CD4-positive, alpha-beta memory T cell (primary cell): ENCODE data around the gene WASF3. TPM values are rescaled to one million over a fixed set of nuclear protein-coding genes. Genes with fewer than 3 reads are reported as not detected.
A peak's percentile ranks its signal among the peaks of the same experiment; 100 is the strongest.

ENCODE experiments used
- CTCF ChIA-PET: fragments of 350-600 bp; sonication (Branson Sonifier 250); formaldehyde crosslinking; loops from one replicate; lab custom pipeline; 2021; ENCODE audit warnings: inconsistent platforms; ENCODE audit not compliant: partially characterized antibody; lab: Charles Lee
- POLR2A ChIA-PET: fragments of 350-600 bp; sonication (Branson Sonifier 250); formaldehyde crosslinking; loops from one replicate; lab custom pipeline; 2021; ENCODE audit not compliant: partially characterized antibody; lab: Charles Lee
- DNase-seq, 5 donors: peaks; one replicate each; pipeline versions ENCODE4 v3.0.0 to v3.0.0-alpha.2; 2020 to 2022; ENCODE audit warnings: mixed read lengths in 1 of 5
- H3K27ac ChIP-seq: one replicate; pipeline ENCODE4 v1.7.0; 2013; ENCODE audit warnings: low read depth, low read length
- H3K27me3 ChIP-seq: 2 replicates; pipeline ENCODE4 v1.7.0; 2013; ENCODE audit warnings: mild to moderate bottlenecking, low read length, moderate library complexity; ENCODE audit not compliant: insufficient read depth
- H3K36me3 ChIP-seq: 2 replicates; pipeline ENCODE4 v1.7.0; 2013; ENCODE audit warnings: mild to moderate bottlenecking, low read length, moderate library complexity; ENCODE audit not compliant: insufficient read depth
- H3K4me1 ChIP-seq: 2 replicates; pipeline ENCODE4 v1.7.0; 2013; ENCODE audit warnings: mild to moderate bottlenecking, low read length, moderate library complexity; ENCODE audit not compliant: insufficient read depth
- H3K4me3 ChIP-seq, 2 donors: one replicate each; pipeline ENCODE4 v1.7.0; 2013; ENCODE audit warnings: low read length in 2 of 2, mild to moderate bottlenecking in 1 of 2
- H3K9me3 ChIP-seq, 2 donors: one replicate each; pipeline ENCODE4 v1.7.0; 2013; ENCODE audit warnings: low read length in 2 of 2, control low read depth in 1 of 2; ENCODE audit not compliant: control insufficient read depth in 1 of 2
- H3K27ac Mint-ChIP-seq, 7 donors: one replicate each; pipeline ENCODE4 v1.8.0; 2020 to 2021; ENCODE audit warnings: mixed read lengths in 7 of 7, mild to moderate bottlenecking in 6 of 7, inconsistent platforms in 3 of 7, moderate library complexity in 3 of 7
- H3K27me3 Mint-ChIP-seq, 2 donors: one replicate each; pipeline ENCODE4 v1.8.0; 2020 to 2021; ENCODE audit warnings: mixed read lengths in 2 of 2
- H3K36me3 Mint-ChIP-seq, 2 donors: one replicate each; pipeline ENCODE4 v1.8.0; 2020 to 2021; ENCODE audit warnings: mixed read lengths in 2 of 2, inconsistent platforms in 1 of 2, mild to moderate bottlenecking in 1 of 2
- H3K4me1 Mint-ChIP-seq, 4 donors: one replicate each; pipeline ENCODE4 v1.8.0; 2020 to 2021; ENCODE audit warnings: mixed read lengths in 4 of 4, mild to moderate bottlenecking in 1 of 4
- H3K4me3 Mint-ChIP-seq, 8 donors: one replicate each; pipeline ENCODE4 v1.8.0; 2020 to 2021; ENCODE audit warnings: mixed read lengths in 8 of 8, mild to moderate bottlenecking in 7 of 8, moderate library complexity in 6 of 8, inconsistent platforms in 3 of 8
- H3K9me3 Mint-ChIP-seq, 8 donors: one replicate each; pipeline ENCODE4 v1.8.0; 2020 to 2021; ENCODE audit warnings: mixed read lengths in 8 of 8, mild to moderate bottlenecking in 5 of 8, inconsistent platforms in 3 of 8, moderate library complexity in 1 of 8
- intact Hi-C: fragments of 100-400 bp; cut with micrococcal nuclease; formaldehyde crosslinking; loops from one replicate; pipeline ENCODE4 v1.15.1; 2023
- polyA plus RNA-seq, 2 donors: library from polyadenylated mRNA; unstranded; fragments of 300-500 nt; fragmentation: Illumina TruSeq; gene quantifications; one replicate each; pipeline ENCODE4 v1.2.3, GENCODE V29; 2021
- total RNA-seq, 2 experiments: library from RNA; stranded (reverse); gene quantifications; one replicate each; pipeline ENCODE4 v1.2.3, GENCODE V29; 2021

WASF3 gene
- total and polyA plus RNA-seq, 4 experiments from 2014 or later: not detected

DNA sequence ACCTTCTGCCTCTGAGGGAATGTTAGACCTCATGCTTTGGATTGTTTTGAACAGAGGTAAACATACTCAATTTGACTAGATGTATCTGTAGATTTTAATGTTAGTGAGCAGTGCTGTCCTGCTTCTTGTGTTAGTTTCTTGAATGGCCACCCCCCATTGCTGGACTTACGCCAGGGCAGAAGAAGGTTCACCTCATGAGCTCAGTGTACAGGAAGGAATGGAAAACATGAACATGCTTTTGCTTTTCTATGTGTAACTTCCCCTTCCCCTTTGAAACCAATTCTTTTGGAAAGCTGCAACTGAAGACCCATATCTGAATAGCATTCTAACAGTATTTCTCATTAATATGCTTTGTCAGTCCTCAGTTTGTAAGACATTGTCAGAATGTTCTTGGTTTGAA, 32.3 kb downstream of the WASF3 start:
- H3K4me1 Mint-ChIP-seq: no peaks in the 10 kb centered on the region
- no peaks in the 10 kb centered on the region for H3K27me3 ChIP-seq
- no peaks in the 10 kb centered on the region for H3K36me3 ChIP-seq
- no peak overlapping the region for H3K4me3 ChIP-seq
- DNase-seq: no peak
- no peak overlapping the region for H3K27ac ChIP-seq
- H3K27me3 Mint-ChIP-seq: peaks cover 5 to 10% of the 10 kb centered on the region in 2 donors
- no peaks in the 10 kb centered on the region for H3K9me3 ChIP-seq
- H3K4me3 Mint-ChIP-seq: no peak overlapping the region
- ChIA-PET CTCF (no interaction called here), POLR2A (no interaction called here)
- H3K36me3 Mint-ChIP-seq: no peaks in the 10 kb centered on the region
- H3K4me1 ChIP-seq: no peaks in the 10 kb centered on the region
- H3K9me3 Mint-ChIP-seq: peaks cover 0 to 2% (median 0%) of the 10 kb centered on the region in 8 donors
- H3K27ac Mint-ChIP-seq: no peak overlapping the region
- intact Hi-C loops: no loop called here

DNA sequence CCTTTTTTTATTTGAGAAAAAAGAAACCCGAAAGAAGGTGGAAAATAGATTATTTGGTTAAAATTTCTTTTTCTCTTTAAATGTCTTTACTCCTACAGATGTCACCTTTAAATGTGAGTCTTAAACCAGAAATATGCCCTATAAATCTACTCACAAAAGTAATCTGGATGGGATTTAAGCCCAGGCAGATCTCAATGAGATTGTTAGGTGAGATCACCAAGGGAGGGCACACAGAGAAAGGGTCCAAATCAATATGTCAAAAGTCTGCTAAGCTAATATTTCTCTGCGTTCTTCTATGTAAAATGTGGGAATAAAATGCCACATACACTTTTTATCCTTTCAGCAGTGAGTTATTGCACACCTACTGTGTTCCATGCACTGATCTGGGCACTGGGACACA, 32.9 kb downstream of the WASF3 start:
- H3K27ac Mint-ChIP-seq: no peak overlapping the region
- Histone ChIP-seq H3K36me3 (no peaks in the 10 kb centered on the region), H3K9me3 (no peaks in the 10 kb centered on the region), H3K4me3 (no peak overlapping the region), H3K27me3 (no peaks in the 10 kb centered on the region), H3K4me1 (no peaks in the 10 kb centered on the region), H3K27ac (no peak overlapping the region)
- DNase-seq: no peak
- ChIA-PET POLR2A (no interaction called here), CTCF (no interaction called here)
- intact Hi-C loops: no loop called here
- no peak overlapping the region for H3K4me3 Mint-ChIP-seq
- H3K4me1 Mint-ChIP-seq: no peaks in the 10 kb centered on the region
- peaks cover 0 to 3% (median 0%) of the 10 kb centered on the region in 8 donors for H3K9me3 Mint-ChIP-seq
- H3K27me3 Mint-ChIP-seq: peaks cover 5 to 11% of the 10 kb centered on the region in 2 donors
- H3K36me3 Mint-ChIP-seq: no peaks in the 10 kb centered on the region

DNA sequence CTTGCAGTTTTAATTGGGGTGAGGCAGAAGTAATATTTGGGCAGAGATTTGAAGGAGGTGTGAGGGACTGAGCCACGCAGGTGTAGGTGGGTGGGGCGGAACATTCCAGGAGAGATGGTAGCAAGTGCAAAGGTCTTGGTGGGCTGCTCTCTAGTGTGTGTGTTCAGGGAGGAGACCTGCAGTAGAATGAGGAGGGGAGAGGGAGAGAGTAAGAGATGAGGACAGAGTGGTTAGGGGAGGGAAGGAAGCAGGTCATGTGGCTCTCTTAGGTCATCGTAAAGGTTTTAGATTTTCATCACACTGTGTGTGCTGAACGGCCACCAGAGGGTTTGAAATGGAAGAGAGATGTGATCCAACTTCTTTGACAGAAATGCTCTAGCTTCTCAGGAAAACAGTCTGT, 33.5 kb downstream of the WASF3 start:
- Histone ChIP-seq H3K27me3 (no peaks in the 10 kb centered on the region), H3K4me1 (no peaks in the 10 kb centered on the region), H3K27ac (no peak overlapping the region), H3K4me3 (no peak overlapping the region), H3K36me3 (no peaks in the 10 kb centered on the region), H3K9me3 (no peaks in the 10 kb centered on the region)
- POLR2A ChIA-PET: no interaction called here
- Mint-ChIP-seq H3K36me3 (no peaks in the 10 kb centered on the region), H3K9me3 (peaks cover 0 to 5% (median 0%) of the 10 kb centered on the region in 8 donors), H3K4me1 (no peaks in the 10 kb centered on the region), H3K27ac (no peak overlapping the region), H3K27me3 (peaks cover 5 to 11% of the 10 kb centered on the region in 2 donors), H3K4me3 (no peak overlapping the region)
- intact Hi-C loops: no loop called here
- CTCF ChIA-PET: no interaction called here
- DNase-seq: no peak

DNA sequence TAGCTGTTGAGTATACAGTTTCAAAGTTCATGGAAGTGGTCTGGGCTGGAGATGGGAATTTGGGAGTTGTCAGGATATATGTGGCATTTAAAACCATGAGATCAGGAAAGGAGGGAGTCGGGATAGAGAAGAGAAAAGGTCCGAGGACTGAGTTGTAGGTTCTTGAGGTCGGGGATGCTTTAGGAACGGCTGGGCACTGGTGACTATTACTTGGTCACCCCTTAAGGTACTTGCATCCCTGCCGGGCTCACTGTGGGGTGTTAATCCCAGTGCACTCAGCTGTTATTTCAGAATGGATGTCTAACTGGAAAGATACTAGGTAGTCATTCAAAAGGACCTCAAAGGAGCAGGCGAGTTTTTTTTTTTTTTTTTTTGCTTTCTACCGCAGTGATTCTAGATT, 34.2 kb downstream of the WASF3 start:
- Mint-ChIP-seq H3K4me3 (no peak overlapping the region), H3K4me1 (no peaks in the 10 kb centered on the region), H3K36me3 (no peaks in the 10 kb centered on the region), H3K27me3 (peaks cover 8 to 11% of the 10 kb centered on the region in 2 donors), H3K27ac (no peak overlapping the region), H3K9me3 (peaks cover 0 to 9% (median 4%) of the 10 kb centered on the region in 8 donors)
- no peak for DNase-seq
- H3K27me3 ChIP-seq: no peaks in the 10 kb centered on the region
- no peaks in the 10 kb centered on the region for H3K9me3 ChIP-seq
- intact Hi-C loops: no loop called here
- POLR2A ChIA-PET: no interaction called here
- CTCF ChIA-PET: no interaction called here
- H3K4me1 ChIP-seq: no peaks in the 10 kb centered on the region
- H3K36me3 ChIP-seq: no peaks in the 10 kb centered on the region
- no peak overlapping the region for H3K27ac ChIP-seq
- H3K4me3 ChIP-seq: no peak overlapping the region

DNA sequence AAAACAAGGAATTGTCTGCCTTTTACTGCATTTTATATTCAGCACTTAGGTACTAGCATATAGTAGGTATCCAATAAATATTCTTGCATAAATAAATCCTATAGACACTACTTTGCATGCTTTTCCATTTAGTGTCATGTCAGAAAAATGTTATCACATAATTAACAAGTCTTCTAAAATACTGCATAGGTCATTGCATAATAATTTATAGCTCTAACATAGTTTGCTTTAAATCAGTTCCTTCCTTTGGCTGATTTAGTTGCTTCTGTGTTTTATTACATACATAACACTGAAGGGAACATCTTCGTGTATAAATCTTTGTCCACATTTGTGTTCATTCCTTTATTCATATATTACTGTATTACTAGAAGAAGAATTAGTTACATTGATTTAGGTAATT, 36.2 kb downstream of the WASF3 start:
- intact Hi-C loops: no loop called here
- no peak overlapping the region for H3K4me3 Mint-ChIP-seq
- Histone ChIP-seq H3K27ac (no peak overlapping the region), H3K4me3 (no peak overlapping the region), H3K27me3 (no peaks in the 10 kb centered on the region), H3K4me1 (no peaks in the 10 kb centered on the region), H3K9me3 (no peaks in the 10 kb centered on the region), H3K36me3 (no peaks in the 10 kb centered on the region)
- H3K27ac Mint-ChIP-seq: no peak overlapping the region
- H3K36me3 Mint-ChIP-seq: no peaks in the 10 kb centered on the region
- ChIA-PET POLR2A (no interaction called here), CTCF (no interaction called here)
- H3K27me3 Mint-ChIP-seq: peaks cover 8 to 11% of the 10 kb centered on the region in 2 donors
- DNase-seq: no peak
- H3K9me3 Mint-ChIP-seq: peaks cover 2 to 17% (median 6%) of the 10 kb centered on the region in 8 donors
- H3K4me1 Mint-ChIP-seq: no peaks in the 10 kb centered on the region

DNA sequence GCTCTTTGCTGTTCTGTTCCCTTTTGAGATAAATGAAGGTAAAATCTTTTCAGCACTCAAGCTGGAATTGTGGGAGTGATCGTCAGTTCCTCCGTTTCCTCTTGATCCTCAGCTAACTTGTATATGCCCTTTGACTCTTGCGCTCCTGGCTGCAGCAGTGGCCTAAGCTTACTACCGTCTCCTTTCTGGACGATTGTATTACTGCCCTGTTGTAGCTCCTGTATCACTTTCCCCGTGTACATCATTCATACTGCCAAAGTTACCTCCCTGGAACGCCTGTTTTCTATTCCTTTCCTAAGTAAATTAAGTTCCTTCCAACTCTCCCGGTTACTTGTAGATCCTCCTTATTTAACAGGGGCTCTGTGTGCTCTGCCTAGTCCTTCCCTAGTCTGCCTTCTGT, 36.9 kb downstream of the WASF3 start:
- Mint-ChIP-seq H3K27me3 (peaks cover 6 to 8% of the 10 kb centered on the region in 2 donors), H3K9me3 (peaks cover 2 to 17% (median 6%) of the 10 kb centered on the region in 8 donors), H3K27ac (peak overlapping the region in 1 of 7 donors; percentile 40), H3K4me1 (no peaks in the 10 kb centered on the region), H3K36me3 (no peaks in the 10 kb centered on the region), H3K4me3 (no peak overlapping the region)
- ChIA-PET CTCF (no interaction called here), POLR2A (no interaction called here)
- no peaks in the 10 kb centered on the region for H3K36me3 ChIP-seq
- no peaks in the 10 kb centered on the region for H3K27me3 ChIP-seq
- intact Hi-C loops: no loop called here
- no peak for DNase-seq
- no peak overlapping the region for H3K4me3 ChIP-seq
- H3K4me1 ChIP-seq: no peaks in the 10 kb centered on the region
- H3K27ac ChIP-seq: no peak overlapping the region
- no peaks in the 10 kb centered on the region for H3K9me3 ChIP-seq

DNA sequence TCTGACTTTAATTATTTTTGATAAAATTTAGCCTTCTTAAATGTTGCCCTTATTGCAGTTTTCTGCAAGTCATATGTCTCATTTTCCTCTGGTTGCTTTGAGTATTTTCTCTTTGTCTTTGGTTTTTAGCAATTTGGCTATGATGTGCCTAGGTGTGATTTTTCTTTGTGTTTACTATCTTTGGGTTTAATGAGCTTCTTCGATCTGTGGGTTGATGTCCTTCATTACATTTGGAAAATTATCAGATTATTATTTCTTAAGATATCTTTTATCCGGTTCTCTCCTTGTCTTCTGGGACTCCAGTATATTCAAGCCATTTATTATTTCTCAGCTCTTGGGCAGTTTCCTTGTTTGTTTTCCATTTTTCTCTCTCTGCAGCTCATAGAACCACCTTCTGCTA, 39.0 kb downstream of the WASF3 start:
- no peak overlapping the region for H3K4me3 ChIP-seq
- Mint-ChIP-seq H3K9me3 (peaks cover 2 to 17% (median 6%) of the 10 kb centered on the region in 8 donors), H3K27me3 (peaks cover 6 to 10% of the 10 kb centered on the region in 2 donors), H3K4me3 (peak overlapping the region in 1 of 8 donors; percentile 28), H3K36me3 (no peaks in the 10 kb centered on the region), H3K4me1 (no peaks in the 10 kb centered on the region), H3K27ac (no peak overlapping the region)
- no peaks in the 10 kb centered on the region for H3K36me3 ChIP-seq
- ChIA-PET CTCF (no interaction called here), POLR2A (no interaction called here)
- H3K27ac ChIP-seq: no peak overlapping the region
- H3K4me1 ChIP-seq: no peaks in the 10 kb centered on the region
- intact Hi-C loops: no loop called here
- no peaks in the 10 kb centered on the region for H3K9me3 ChIP-seq
- no peaks in the 10 kb centered on the region for H3K27me3 ChIP-seq
- no peak for DNase-seq

DNA sequence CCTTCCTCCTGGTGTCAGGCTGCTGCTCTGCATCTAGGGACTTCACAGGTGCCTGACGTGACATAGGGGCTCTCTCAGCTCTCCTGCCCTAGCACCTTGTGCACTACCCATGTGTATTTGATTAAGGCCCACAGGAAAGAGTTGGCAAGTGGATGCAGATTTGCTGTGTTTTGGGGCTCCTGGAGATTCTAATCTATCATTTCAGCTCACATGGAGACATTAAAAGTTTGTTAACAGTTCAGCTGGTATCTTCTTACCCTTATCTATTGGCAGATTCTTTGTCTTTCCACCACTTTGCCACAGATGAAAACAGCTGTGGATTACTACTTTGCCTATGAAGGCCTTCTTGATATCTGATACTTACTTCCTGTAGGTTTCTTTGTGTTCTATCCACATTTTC, 41.9 kb downstream of the WASF3 start:
- Histone ChIP-seq H3K27ac (no peak overlapping the region), H3K4me1 (no peaks in the 10 kb centered on the region), H3K4me3 (no peak overlapping the region), H3K27me3 (no peaks in the 10 kb centered on the region), H3K9me3 (no peaks in the 10 kb centered on the region), H3K36me3 (no peaks in the 10 kb centered on the region)
- Mint-ChIP-seq H3K4me3 (no peak overlapping the region), H3K36me3 (no peaks in the 10 kb centered on the region), H3K27ac (no peak overlapping the region), H3K27me3 (peaks cover 9 to 15% of the 10 kb centered on the region in 2 donors), H3K9me3 (peaks cover 2 to 17% (median 6%) of the 10 kb centered on the region in 8 donors), H3K4me1 (peaks cover 0 to 1% (median 0%) of the 10 kb centered on the region in 4 donors)
- CTCF ChIA-PET: no interaction called here
- intact Hi-C loops: no loop called here
- DNase-seq: no peak
- POLR2A ChIA-PET: no interaction called here
